ENCODE results near the gene KRTAP3-3.
"Not testable (repeated sequence)": the region's sequence is repeated elsewhere in the genome, so short reads cannot be mapped to it uniquely, and the experiment has no call there.

Gene KRTAP3-3

GRCh38 chr17:41003926-41004325 lies 10.0 kb upstream of the KRTAP3-3 start:
- Histone ChIP-seq H2BK15ac (replicated peaks; ENCODE audit: low read depth) (no peak overlapping the region), H3K9ac (ENCODE audit: low read length) (no peak overlapping the region), H2BK5ac (ENCODE audit: low read length) (no peak overlapping the region), H3K56ac (ENCODE audit: low read length) (no peak overlapping the region), H3K4me3 (ENCODE audit: low read length) (no peak overlapping the region), H3K23ac (ENCODE audit: low read length) (no peak overlapping the region), H2AK5ac (ENCODE audit: low read length) (no peak overlapping the region), H3K79me2 (ENCODE audit: control insufficient read depth, insufficient read depth, low read length) (no peaks in the 10 kb centered on the region), H4K8ac (ENCODE audit: low read depth, low read length) (no peak overlapping the region), H3K27me3 (ENCODE audit: insufficient read depth, low read length, poor library complexity) (no peaks in the 10 kb centered on the region), H3K18ac (ENCODE audit: low read length) (no peak overlapping the region), H3K79me1 (ENCODE audit: low read length) (no peaks in the 10 kb centered on the region), H3K36me3 (ENCODE audit: control insufficient read depth, insufficient read depth, low read length) (no peaks in the 10 kb centered on the region), H3K4ac (ENCODE audit: low read depth, low read length) (no peak overlapping the region), H4K5ac (ENCODE audit: low read length) (no peak overlapping the region), H3K27ac (ENCODE audit: low read depth, low read length) (no peak overlapping the region), H3K4me2 (ENCODE audit: low read length) (no peak overlapping the region), H2BK120ac (ENCODE audit: low read depth, low read length) (no peak overlapping the region), H3K4me1 (ENCODE audit: control insufficient read depth, low read depth, low read length) (no peaks in the 10 kb centered on the region)
- 100% methylated on average over 1 of the region's 4 CpGs for WGBS (ENCODE audit: extremely low coverage, insufficient coverage, low lambda C conversion rate)
- no peak for DNase-seq

GRCh38 chr17:41002814-41003213 lies 8.8 kb upstream of the KRTAP3-3 start:
- Histone ChIP-seq H3K4me1 (ENCODE audit: control insufficient read depth, low read depth, low read length) (no peaks in the 10 kb centered on the region), H3K79me2 (ENCODE audit: control insufficient read depth, insufficient read depth, low read length) (no peaks in the 10 kb centered on the region), H2BK15ac (replicated peaks; ENCODE audit: low read depth) (no peak overlapping the region), H2BK120ac (ENCODE audit: low read depth, low read length) (no peak overlapping the region), H3K4me3 (ENCODE audit: low read length) (no peak overlapping the region), H4K8ac (ENCODE audit: low read depth, low read length) (no peak overlapping the region), H3K4ac (ENCODE audit: low read depth, low read length) (no peak overlapping the region), H3K27me3 (ENCODE audit: insufficient read depth, low read length, poor library complexity) (no peaks in the 10 kb centered on the region), H3K79me1 (ENCODE audit: low read length) (no peaks in the 10 kb centered on the region), H3K23ac (ENCODE audit: low read length) (no peak overlapping the region), H3K18ac (ENCODE audit: low read length) (no peak overlapping the region), H3K9ac (ENCODE audit: low read length) (no peak overlapping the region), H3K56ac (ENCODE audit: low read length) (no peak overlapping the region), H2BK5ac (ENCODE audit: low read length) (no peak overlapping the region), H4K5ac (ENCODE audit: low read length) (no peak overlapping the region), H3K36me3 (ENCODE audit: control insufficient read depth, insufficient read depth, low read length) (no peaks in the 10 kb centered on the region), H3K27ac (ENCODE audit: low read depth, low read length) (no peak overlapping the region), H2AK5ac (ENCODE audit: low read length) (no peak overlapping the region), H3K4me2 (ENCODE audit: low read length) (no peak overlapping the region)
- DNase-seq, result no peak
- no CpG with 5 or more reads among the region's 5 CpGs for WGBS (ENCODE audit: extremely low coverage, insufficient coverage, low lambda C conversion rate)

GRCh38 chr17:41001795-41002194 lies 7.8 kb upstream of the KRTAP3-3 start:
- Histone ChIP-seq H2AK5ac (ENCODE audit: low read length) (no peak overlapping the region), H3K23ac (ENCODE audit: low read length) (no peak overlapping the region), H3K79me1 (ENCODE audit: low read length) (no peaks in the 10 kb centered on the region), H3K27ac (ENCODE audit: low read depth, low read length) (no peak overlapping the region), H3K4me3 (ENCODE audit: low read length) (no peak overlapping the region), H3K79me2 (ENCODE audit: control insufficient read depth, insufficient read depth, low read length) (no peaks in the 10 kb centered on the region), H4K5ac (ENCODE audit: low read length) (no peak overlapping the region), H3K56ac (ENCODE audit: low read length) (no peak overlapping the region), H2BK5ac (ENCODE audit: low read length) (no peak overlapping the region), H3K18ac (ENCODE audit: low read length) (no peak overlapping the region), H3K4me2 (ENCODE audit: low read length) (no peak overlapping the region), H3K27me3 (ENCODE audit: insufficient read depth, low read length, poor library complexity) (no peaks in the 10 kb centered on the region), H4K8ac (ENCODE audit: low read depth, low read length) (no peak overlapping the region), H3K9ac (ENCODE audit: low read length) (no peak overlapping the region), H3K36me3 (ENCODE audit: control insufficient read depth, insufficient read depth, low read length) (no peaks in the 10 kb centered on the region), H2BK120ac (ENCODE audit: low read depth, low read length) (no peak overlapping the region), H2BK15ac (replicated peaks; ENCODE audit: low read depth) (no peak overlapping the region), H3K4me1 (ENCODE audit: control insufficient read depth, low read depth, low read length) (no peaks in the 10 kb centered on the region), H3K4ac (ENCODE audit: low read depth, low read length) (no peak overlapping the region)
- WGBS (ENCODE audit: extremely low coverage, insufficient coverage, low lambda C conversion rate), result no CpG with 5 or more reads among the region's 4 CpGs
- no peak for DNase-seq

- not testable (repeated sequence) for H3K36me3 ChIP-seq (ENCODE audit: control insufficient read depth, insufficient read depth, low read length); H4K8ac ChIP-seq (ENCODE audit: low read depth, low read length); H2AK5ac ChIP-seq (ENCODE audit: low read length); H3K4ac ChIP-seq (ENCODE audit: low read depth, low read length); H2BK5ac ChIP-seq (ENCODE audit: low read length); H2BK120ac ChIP-seq (ENCODE audit: low read depth, low read length); H3K79me1 ChIP-seq (ENCODE audit: low read length); H3K23ac ChIP-seq (ENCODE audit: low read length); H3K27me3 ChIP-seq (ENCODE audit: insufficient read depth, low read length, poor library complexity); H3K56ac ChIP-seq (ENCODE audit: low read length); H3K4me2 ChIP-seq (ENCODE audit: low read length); H3K4me3 ChIP-seq (ENCODE audit: low read length); H3K27ac ChIP-seq (ENCODE audit: low read depth, low read length); H3K4me1 ChIP-seq (ENCODE audit: control insufficient read depth, low read depth, low read length); H3K18ac ChIP-seq (ENCODE audit: low read length); H4K5ac ChIP-seq (ENCODE audit: low read length); H3K79me2 ChIP-seq (ENCODE audit: control insufficient read depth, insufficient read depth, low read length); H2BK15ac ChIP-seq (replicated peaks; ENCODE audit: low read depth); DNase-seq; H3K9ac ChIP-seq (ENCODE audit: low read length)
- no CpG with 5 or more reads among the region's 6 CpGs for WGBS (ENCODE audit: extremely low coverage, insufficient coverage, low lambda C conversion rate)
These were observed 5.6 kb upstream of the KRTAP3-3 start, which contains the start of gene KRTAP3-2 for GRCh38 chr17:40999563-40999962. Gene KRTAP3-2, minus strand, starts transcription at chr17:40999906. Its CDS starts 53 bp downstream, at chr17:40999853.

- Histone ChIP-seq H2BK15ac (replicated peaks; ENCODE audit: low read depth) (no peak overlapping the region), H3K18ac (ENCODE audit: low read length) (no peak overlapping the region), H2AK5ac (ENCODE audit: low read length) (no peak overlapping the region), H2BK5ac (ENCODE audit: low read length) (no peak overlapping the region), H3K27me3 (ENCODE audit: insufficient read depth, low read length, poor library complexity) (no peaks in the 10 kb centered on the region), H3K23ac (ENCODE audit: low read length) (no peak overlapping the region), H2BK120ac (ENCODE audit: low read depth, low read length) (no peak overlapping the region), H3K4me2 (ENCODE audit: low read length) (no peak overlapping the region), H3K4me1 (ENCODE audit: control insufficient read depth, low read depth, low read length) (no peaks in the 10 kb centered on the region), H3K27ac (ENCODE audit: low read depth, low read length) (no peak overlapping the region), H3K4me3 (ENCODE audit: low read length) (no peak overlapping the region), H3K79me1 (ENCODE audit: low read length) (no peaks in the 10 kb centered on the region), H3K36me3 (ENCODE audit: control insufficient read depth, insufficient read depth, low read length) (no peaks in the 10 kb centered on the region), H3K56ac (ENCODE audit: low read length) (no peak overlapping the region), H3K9ac (ENCODE audit: low read length) (no peak overlapping the region), H3K79me2 (ENCODE audit: control insufficient read depth, insufficient read depth, low read length) (no peaks in the 10 kb centered on the region), H4K8ac (ENCODE audit: low read depth, low read length) (no peak overlapping the region), H4K5ac (ENCODE audit: low read length) (no peak overlapping the region), H3K4ac (ENCODE audit: low read depth, low read length) (no peak overlapping the region)
- WGBS (ENCODE audit: extremely low coverage, insufficient coverage, low lambda C conversion rate), result no CpG with 5 or more reads among the region's 2 CpGs
- no peak for DNase-seq
These were observed 3.4 kb upstream of the KRTAP3-3 start for GRCh38 chr17:40997361-40997760.

- Histone ChIP-seq H4K8ac (ENCODE audit: low read depth, low read length) (no peak overlapping the region), H2BK5ac (ENCODE audit: low read length) (no peak overlapping the region), H3K36me3 (ENCODE audit: control insufficient read depth, insufficient read depth, low read length) (no peaks in the 10 kb centered on the region), H3K79me1 (ENCODE audit: low read length) (no peaks in the 10 kb centered on the region), H3K18ac (ENCODE audit: low read length) (no peak overlapping the region), H2BK120ac (ENCODE audit: low read depth, low read length) (no peak overlapping the region), H3K4me2 (ENCODE audit: low read length) (no peak overlapping the region), H3K4ac (ENCODE audit: low read depth, low read length) (no peak overlapping the region), H3K27me3 (ENCODE audit: insufficient read depth, low read length, poor library complexity) (no peaks in the 10 kb centered on the region), H3K56ac (ENCODE audit: low read length) (no peak overlapping the region), H2AK5ac (ENCODE audit: low read length) (no peak overlapping the region), H2BK15ac (replicated peaks; ENCODE audit: low read depth) (no peak overlapping the region), H3K9ac (ENCODE audit: low read length) (no peak overlapping the region), H4K5ac (ENCODE audit: low read length) (no peak overlapping the region), H3K4me3 (ENCODE audit: low read length) (no peak overlapping the region), H3K4me1 (ENCODE audit: control insufficient read depth, low read depth, low read length) (no peaks in the 10 kb centered on the region), H3K27ac (ENCODE audit: low read depth, low read length) (no peak overlapping the region), H3K23ac (ENCODE audit: low read length) (no peak overlapping the region), H3K79me2 (ENCODE audit: control insufficient read depth, insufficient read depth, low read length) (no peaks in the 10 kb centered on the region)
- WGBS (ENCODE audit: extremely low coverage, insufficient coverage, low lambda C conversion rate), result no CpG with 5 or more reads among the region's 4 CpGs
- DNase-seq, result no peak
These were observed 2.9 kb upstream of the KRTAP3-3 start for GRCh38 chr17:40996829-40997228.

Data from mesendoderm (in vitro differentiated cells).